Heart left ventricle (tissue), 16 donors: Measurements from ENCODE around the gene SLC29A3. TPM values are rescaled to one million over a fixed set of nuclear protein-coding genes. Genes with fewer than 3 reads are reported as not detected.

Source experiments
- ATAC-seq, 4 donors: fragments of 200-7000 bp; cut with Tn5 transposase; one replicate each; pipeline ENCODE4 v1.9.1; 2020 to 2022; ENCODE audit warnings: moderate library complexity in 4 of 4, mild to moderate bottlenecking in 3 of 4, moderate number of reproducible peaks in 1 of 4
- DNase-seq, 5 donors: peaks; one replicate each; pipeline ENCODE4 v3.0.0-alpha.2; 2020
- H3K27ac ChIP-seq, 12 donors: fragments of 200-600 bp; sonication (generic) in 4 of 12; one replicate each; pipeline versions ENCODE4 v1.5.0 to v1.8.0; 2016 to 2022; ENCODE audit warnings: mild to moderate bottlenecking in 2 of 12
- H3K27me3 ChIP-seq, 9 donors: fragments of 200-600 bp; sonication (generic) in 2 of 9; one replicate each; pipeline versions ENCODE4 v1.5.1 to v1.8.0; 2016 to 2022; ENCODE audit warnings: mild to moderate bottlenecking in 3 of 9
- H3K36me3 ChIP-seq, 9 donors: fragments of 200-600 bp; sonication (generic) in 2 of 9; one replicate each; pipeline versions ENCODE4 v1.5.0 to v1.8.0; 2018 to 2022; ENCODE audit warnings: mild to moderate bottlenecking in 2 of 9
- H3K4me1 ChIP-seq, 12 donors: fragments of 200-600 bp; sonication (generic) in 4 of 12; one replicate each; pipeline versions ENCODE4 v1.5.0 to v1.8.0; 2016 to 2022; ENCODE audit warnings: mild to moderate bottlenecking in 3 of 12
- H3K4me3 ChIP-seq, 12 donors: fragments of 200-600 bp; sonication (generic) in 4 of 12; one replicate each; pipeline versions ENCODE4 v1.5.0 to v1.8.0; 2017 to 2022; ENCODE audit warnings: mild to moderate bottlenecking in 9 of 12, moderate library complexity in 4 of 12
- H3K9me3 ChIP-seq, 12 donors: fragments of 200-600 bp; sonication (generic) in 4 of 12; one replicate each; pipeline versions ENCODE4 v1.5.0 to v1.8.0; 2016 to 2022; ENCODE audit warnings: mild to moderate bottlenecking in 1 of 12
- POLR2A ChIP-seq, 2 donors: fragments of 450-650 bp; IDR thresholded peaks; one replicate each; pipeline ENCODE4 v1.6.1; 2017; ENCODE audit warnings: antibody characterized with exemption in 2 of 2, mild to moderate bottlenecking in 2 of 2, moderate library complexity in 2 of 2
- WGBS, 4 donors: extraction: QIAGEN DNeasy Blood & Tissue Kit in 2 of 4; methylation state at CpG; one replicate each; pipeline versions ENCODE4 v1.1.5 to v1.1.7; 2013 to 2018; 5-methylcytosine and 5-hydroxymethylcytosine counted together
- intact Hi-C, 10 donors: fragments of 100-400 bp; cut with DNase I; formaldehyde crosslinking; loops; one replicate each; pipeline versions ENCODE4 v1.11.1 to v1.14.2; 2022
- polyA plus RNA-seq, 2 donors: library from polyadenylated mRNA; stranded (reverse); fragments of 200-250 nt; gene quantifications; one replicate each; pipeline ENCODE4 v1.2.3, GENCODE V29; 2013
- total RNA-seq, 9 donors: library from RNA; depleted of rRNA in 2 of 9; stranded (reverse); fragments of >200 nt in 2 of 9; fragmentation: NEBNext Ultra II Directional in 3 of 9; extraction: Animal tissue kit (Norgen Biotek cat#: 25700) in 3 of 9; gene quantifications; one replicate each; pipeline versions ENCODE4 v1.1.0 to v1.2.4, GENCODE V29; 2016 to 2023
- TF ChIP-seq, protein P1 (sequence below), 12 donors: fragments of 200-600 bp; sonication (generic) in 4 of 12; IDR thresholded peaks; one replicate each; pipeline versions ENCODE4 v1.5.0 to v1.8.0; 2018 to 2022; ENCODE audit warnings: antibody characterized with exemption in 12 of 12, mild to moderate bottlenecking in 5 of 12
- donor health status: ischemic (EF 13 %, LVEDD 7.1; RV severe dilation, severe dysfunction).
- donor health status: healthy with polysubstance abuse.
- donor health status: DM: no; HTN: yes; CAD: no.
- donor health status: DM: no; HTN: no; CAD: no.
- donor health status: ischemic (EF 25% LVEDD 6.9; RV normal size, moderate dysfunction).
- donor health status: ischemic (EF 25% LVEDD 5.7; RV mildly dilated, moderate dysfunction).
- donor health status: healthy.
- donor health status: DM: yes; HTN: yes; CAD: no.
- donor health status: ischemic (EF 35%, LVEDD 5.7; RV mildly dilated, moderate dysfunction).
- donor health status: nonischemic (EF 11% LVEDD 7.7; RV severe dilation, severe dysfunction).
- donor health status: DM: yes; HTN: yes; CAD: no.
- donor health status: PGD.
- donor health status: ischemic (EF 29% LVEDD 5.4; RV normal size, mild dysfunction).
- donor health status: nonischemic (EF 23%, LVEDD 6.1; RV moderate dilation, normal function).

The SLC29A3 gene
- total and polyA plus RNA-seq, 11 donors, result 0.76 to 6.2 (median 1.6) TPM

GRCh38 chr10:71292624-71293445 is 26.2 kb upstream of the SLC29A3 start:
- TF ChIP-seq, protein P1, sequence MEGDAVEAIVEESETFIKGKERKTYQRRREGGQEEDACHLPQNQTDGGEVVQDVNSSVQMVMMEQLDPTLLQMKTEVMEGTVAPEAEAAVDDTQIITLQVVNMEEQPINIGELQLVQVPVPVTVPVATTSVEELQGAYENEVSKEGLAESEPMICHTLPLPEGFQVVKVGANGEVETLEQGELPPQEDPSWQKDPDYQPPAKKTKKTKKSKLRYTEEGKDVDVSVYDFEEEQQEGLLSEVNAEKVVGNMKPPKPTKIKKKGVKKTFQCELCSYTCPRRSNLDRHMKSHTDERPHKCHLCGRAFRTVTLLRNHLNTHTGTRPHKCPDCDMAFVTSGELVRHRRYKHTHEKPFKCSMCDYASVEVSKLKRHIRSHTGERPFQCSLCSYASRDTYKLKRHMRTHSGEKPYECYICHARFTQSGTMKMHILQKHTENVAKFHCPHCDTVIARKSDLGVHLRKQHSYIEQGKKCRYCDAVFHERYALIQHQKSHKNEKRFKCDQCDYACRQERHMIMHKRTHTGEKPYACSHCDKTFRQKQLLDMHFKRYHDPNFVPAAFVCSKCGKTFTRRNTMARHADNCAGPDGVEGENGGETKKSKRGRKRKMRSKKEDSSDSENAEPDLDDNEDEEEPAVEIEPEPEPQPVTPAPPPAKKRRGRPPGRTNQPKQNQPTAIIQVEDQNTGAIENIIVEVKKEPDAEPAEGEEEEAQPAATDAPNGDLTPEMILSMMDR (IDR thresholded peaks at IDR 0.05), result no peak
- no peak for TF ChIP-seq POLR2A (IDR thresholded peaks at IDR 0.05)
- 89 to 91% (median 91%) methylated on average over 10 of the region's 10 CpGs for WGBS, 4 donors
- Histone ChIP-seq H3K4me1 (peaks cover 0 to 14% (median 6%) of the 10 kb centered on the region in 12 donors), H3K4me3 (no peak overlapping the region), H3K27ac (no peak overlapping the region), H3K27me3 (no peaks in the 10 kb centered on the region), H3K36me3 (peaks cover 0 to 96% (median 54%) of the 10 kb centered on the region in 9 donors), H3K9me3 (no peaks in the 10 kb centered on the region)
- ATAC-seq (no peak), DNase-seq (no peak)
- intact Hi-C loops, result no loop called here

DNA sequence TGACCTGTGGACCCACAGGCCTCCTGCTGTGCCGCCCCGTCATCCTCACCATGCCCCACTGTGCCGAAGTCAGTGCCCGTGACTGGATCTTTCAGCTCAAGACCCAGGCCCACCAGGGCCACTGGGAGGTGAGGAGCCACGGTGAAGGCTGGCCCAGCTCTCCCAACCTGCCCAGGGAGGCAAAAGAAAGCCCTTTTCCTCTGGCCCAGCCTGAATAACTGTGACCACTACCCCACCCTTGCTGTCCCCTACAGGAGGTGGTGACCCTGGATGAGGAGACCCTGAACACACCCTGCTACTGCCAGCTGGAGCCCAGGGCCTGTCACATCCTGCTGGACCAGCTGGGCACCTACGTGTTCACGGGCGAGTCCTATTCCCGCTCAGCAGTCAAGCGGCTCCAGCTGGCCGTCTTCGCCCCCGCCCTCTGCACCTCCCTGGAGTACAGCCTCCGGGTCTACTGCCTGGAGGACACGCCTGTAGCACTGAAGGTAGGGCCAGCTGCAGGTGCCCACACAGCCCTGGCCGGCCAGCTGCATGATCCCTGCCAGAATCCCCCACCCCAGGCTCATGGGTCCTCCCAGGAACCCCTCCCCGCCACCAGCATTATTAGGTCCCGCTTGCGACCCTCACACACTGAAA is 25.5 kb upstream of the SLC29A3 start:
- no peaks in the 10 kb centered on the region for H3K9me3 ChIP-seq
- peaks cover 0 to 96% (median 53%) of the 10 kb centered on the region in 9 donors for H3K36me3 ChIP-seq
- H3K4me3 ChIP-seq, result no peak overlapping the region
- no peak overlapping the region for H3K27ac ChIP-seq
- 93 to 96% (median 95%) methylated on average over 17 to 19 of the region's 19 CpGs for WGBS, 4 donors
- ATAC-seq, result no peak
- no peaks in the 10 kb centered on the region for H3K27me3 ChIP-seq
- intact Hi-C loops, result no loop called here
- DNase-seq, result peak in 2 of 5 donors; percentile 26 to 48
- H3K4me1 ChIP-seq, result peaks cover 0 to 14% (median 6%) of the 10 kb centered on the region in 12 donors
- TF ChIP-seq POLR2A (IDR thresholded peaks at IDR 0.05), result no peak
- TF ChIP-seq, protein P1 (IDR thresholded peaks at IDR 0.05), result no peak

DNA sequence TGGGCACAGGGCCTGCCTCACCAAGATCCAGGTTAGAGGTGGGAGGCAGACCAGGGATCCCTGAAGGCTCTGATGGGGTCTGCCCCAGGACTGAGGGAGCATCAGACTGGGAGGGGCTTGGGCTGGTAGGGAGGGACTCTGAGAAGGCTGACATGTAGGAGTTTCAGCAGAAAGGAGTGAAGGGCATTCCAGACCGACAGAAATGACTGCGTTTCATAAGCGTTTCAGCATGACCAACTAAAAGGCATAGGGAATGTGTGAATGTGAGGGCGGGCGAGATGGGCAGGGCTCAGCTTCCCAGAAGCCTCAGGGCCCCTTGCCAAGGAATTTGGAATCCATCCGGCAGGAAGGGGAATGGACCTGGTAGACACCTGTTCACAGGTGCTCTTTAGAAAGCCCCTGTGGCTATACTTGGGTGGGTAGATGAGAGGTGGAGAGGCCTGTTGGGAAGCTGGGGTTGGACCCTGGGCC is 24.9 kb upstream of the SLC29A3 start:
- TF ChIP-seq, protein P1 (IDR thresholded peaks at IDR 0.05), result no peak
- no peak for TF ChIP-seq POLR2A (IDR thresholded peaks at IDR 0.05)
- H3K27ac ChIP-seq, result no peak overlapping the region
- 89 to 90% (median 89%) methylated on average over 6 of the region's 6 CpGs for WGBS, 4 donors
- no peak for ATAC-seq
- peaks cover 0 to 14% (median 6%) of the 10 kb centered on the region in 12 donors for H3K4me1 ChIP-seq
- peak in 1 of 5 donors; percentile 20 for DNase-seq
- intact Hi-C loops, result no loop called here
- H3K36me3 ChIP-seq, result peaks cover 0 to 96% (median 56%) of the 10 kb centered on the region in 9 donors
- H3K4me3 ChIP-seq, result no peak overlapping the region
- H3K9me3 ChIP-seq, result no peaks in the 10 kb centered on the region
- no peaks in the 10 kb centered on the region for H3K27me3 ChIP-seq

DNA sequence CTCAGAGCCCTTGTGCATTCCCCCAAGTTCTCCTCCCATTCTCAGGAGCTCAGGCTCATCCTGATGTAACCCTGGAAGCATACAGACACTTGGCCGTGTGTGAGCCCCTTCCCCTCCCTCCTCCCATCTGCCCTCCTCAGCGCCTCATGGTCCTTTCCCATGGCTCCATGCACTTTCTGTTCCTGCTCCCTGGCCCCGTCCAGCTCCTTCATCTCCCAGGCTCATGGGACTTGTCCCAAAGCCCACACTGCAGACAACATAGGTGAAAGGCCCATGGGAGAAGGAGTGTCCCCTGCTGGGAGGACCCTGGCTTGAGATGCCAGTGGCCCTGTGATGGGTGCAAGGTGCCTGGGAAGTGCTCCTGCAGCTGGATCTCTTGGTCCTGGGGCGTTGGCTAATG is 24.2 kb upstream of the SLC29A3 start:
- DNase-seq, result peak in 1 of 5 donors; percentile 16
- H3K27me3 ChIP-seq, result no peaks in the 10 kb centered on the region
- peaks cover 0 to 99% (median 59%) of the 10 kb centered on the region in 9 donors for H3K36me3 ChIP-seq
- H3K27ac ChIP-seq, result no peak overlapping the region
- H3K4me3 ChIP-seq, result no peak overlapping the region
- no peaks in the 10 kb centered on the region for H3K9me3 ChIP-seq
- 91 to 92% (median 92%) methylated on average over 4 of the region's 4 CpGs for WGBS, 4 donors
- TF ChIP-seq, protein P1 (IDR thresholded peaks at IDR 0.05), result no peak
- no peak for TF ChIP-seq POLR2A (IDR thresholded peaks at IDR 0.05)
- intact Hi-C loops, result no loop called here
- ATAC-seq, result no peak
- peaks cover 0 to 8% (median 6%) of the 10 kb centered on the region in 12 donors for H3K4me1 ChIP-seq
